Measurements from ENCODE around the gene TSBP1.

DNA sequence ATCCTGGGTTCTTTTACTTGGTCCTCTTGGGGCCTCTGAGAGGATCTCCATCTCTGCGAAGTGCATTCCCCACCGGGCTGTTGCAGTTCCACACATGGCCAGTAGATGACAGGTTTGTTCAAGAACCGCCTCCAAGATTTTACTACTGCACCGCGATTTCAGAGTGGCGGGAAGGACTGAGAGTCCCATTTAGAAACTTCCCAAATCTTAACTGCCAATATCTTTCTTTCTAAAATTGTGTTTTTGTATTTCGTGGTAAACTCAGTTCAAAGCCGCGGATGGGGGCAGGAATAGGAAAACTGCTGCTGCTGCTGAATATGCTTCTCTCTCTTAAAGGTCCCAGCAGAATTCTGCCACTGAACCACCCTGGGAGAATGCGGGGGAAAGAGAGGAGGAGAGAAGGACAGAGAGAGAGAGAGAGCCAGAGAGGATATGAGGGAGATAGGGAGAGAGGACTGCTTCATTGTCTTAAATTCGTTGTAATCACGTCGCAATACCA is 43.9 kb upstream of the TSBP1 start:
- TF ChIP-seq, protein P1, sequence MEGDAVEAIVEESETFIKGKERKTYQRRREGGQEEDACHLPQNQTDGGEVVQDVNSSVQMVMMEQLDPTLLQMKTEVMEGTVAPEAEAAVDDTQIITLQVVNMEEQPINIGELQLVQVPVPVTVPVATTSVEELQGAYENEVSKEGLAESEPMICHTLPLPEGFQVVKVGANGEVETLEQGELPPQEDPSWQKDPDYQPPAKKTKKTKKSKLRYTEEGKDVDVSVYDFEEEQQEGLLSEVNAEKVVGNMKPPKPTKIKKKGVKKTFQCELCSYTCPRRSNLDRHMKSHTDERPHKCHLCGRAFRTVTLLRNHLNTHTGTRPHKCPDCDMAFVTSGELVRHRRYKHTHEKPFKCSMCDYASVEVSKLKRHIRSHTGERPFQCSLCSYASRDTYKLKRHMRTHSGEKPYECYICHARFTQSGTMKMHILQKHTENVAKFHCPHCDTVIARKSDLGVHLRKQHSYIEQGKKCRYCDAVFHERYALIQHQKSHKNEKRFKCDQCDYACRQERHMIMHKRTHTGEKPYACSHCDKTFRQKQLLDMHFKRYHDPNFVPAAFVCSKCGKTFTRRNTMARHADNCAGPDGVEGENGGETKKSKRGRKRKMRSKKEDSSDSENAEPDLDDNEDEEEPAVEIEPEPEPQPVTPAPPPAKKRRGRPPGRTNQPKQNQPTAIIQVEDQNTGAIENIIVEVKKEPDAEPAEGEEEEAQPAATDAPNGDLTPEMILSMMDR (IDR thresholded peaks at IDR 0.05): peak; percentile 90 to 99 (median 94)
- no peak for TF ChIP-seq POLR2A (IDR thresholded peaks at IDR 0.05)
